K562 (cell line): ENCODE results near the gene PRODH2. TPM values are rescaled to one million over a fixed set of nuclear protein-coding genes. Genes with fewer than 3 reads are reported as not detected.

ENCODE experiments used
- MEF2A ChIP-seq: IDR thresholded peaks from 2 replicates; pipeline ENCODE4 v1.6.1; 2011; ENCODE audit warnings: low read depth, mild to moderate bottlenecking, low read length, moderate library complexity; ENCODE audit not compliant: control insufficient read depth
- POLR2G ChIP-seq: fragments of 200-400 bp; formaldehyde crosslinking; IDR thresholded peaks from 2 replicates; pipeline ENCODE4 v1.6.1; 2017; ENCODE audit warnings: low read depth, mild to moderate bottlenecking, antibody characterized with exemption, low read length, moderate library complexity
- SLC30A9 ChIP-seq: fragments of 250-450 bp; sonication (Bioruptor Pico); IDR thresholded peaks from 2 replicates; pipeline ENCODE4 v1.8.0; 2022; ENCODE audit warnings: mild to moderate bottlenecking, moderate library complexity
- ZBTB11 ChIP-seq, 3 experiments: fragments of 200-800 bp in 1 of 3; fragments of 250-450 bp in 1 of 3; fragments of 450-650 bp in 1 of 3; sonication (Bioruptor Pico) in 1 of 3; sonication (Bioruptor generic) in 1 of 3; formaldehyde crosslinking in 1 of 3; IDR thresholded peaks; 2 replicates each; pipeline versions ENCODE4 v1.6.1 to v1.8.0; 2016 to 2022; ENCODE audit warnings: mild to moderate bottlenecking in 2 of 3, missing genetic modification characterization in 2 of 3, missing compliant biosample characterization in 1 of 3, moderate library complexity in 1 of 3
- polyA plus RNA-seq, 8 experiments: library from polyadenylated mRNA; depleted of rRNA in 4 of 8; stranded (reverse) in 5 of 8; unstranded in 3 of 8; fragments of >200 nt; fragmentation: Nextera tagmentation in 2 of 8; fragmentation: Illumina TruSeq in 1 of 8; extraction: Ambion mirVana in 2 of 8; extraction: Trizol in 1 of 8; gene quantifications; 2 replicates each; pipeline versions ENCODE4 v1.2.1 to v1.2.3, GENCODE V29; 2011 to 2014; ENCODE audit warnings: inconsistent platforms in 1 of 8, missing spikeins in 1 of 8
- total RNA-seq, 7 experiments: library from RNA; depleted of rRNA in 6 of 7; stranded (reverse); fragments of >200 nt in 6 of 7; fragmentation: Illumina TruSeq in 2 of 7; extraction: Trizol in 2 of 7; gene quantifications; 2 replicates each; pipeline versions ENCODE4 v1.2.1 to v1.2.3, GENCODE V29; 2011 to 2021; ENCODE audit warnings: low replicate concordance in 1 of 7

PRODH2 gene
- total and polyA plus RNA-seq, 9 of the 15 experiments (the other 6 are each of a cell fraction or from before 2014, with no cell fraction given) = not detected

- TF ChIP-seq ZBTB11 (CRISPR knock-in tag; IDR thresholded peaks at IDR 0.05) (no peak), POLR2G (peak; percentile 61), SLC30A9 (no peak), MEF2A (no peak)
These were observed 56.0 kb downstream of the PRODH2 start, which contains the start of gene HSPB6 (continued) for GRCh38 chr19:35756377-35757230.
